ENCODE measurements around the gene KRTAP12-2. TPM values are rescaled to one million over a fixed set of nuclear protein-coding genes. Genes with fewer than 3 reads are reported as not detected.
A peak's percentile ranks its signal among the peaks of the same experiment; 100 is the strongest.

KRTAP12-2 gene
- not detected in 2 replicates for total RNA-seq (2014; rRNA removed; shearing (Covaris generic))

- peak; percentile 1 for DNase-seq (ENCODE audit: low spot score)
- in situ Hi-C loops (cut with HindIII; ENCODE audit: low sequenced_read_pairs): no loop called here
Measured at GRCh38 chr21:44666401-44667320, at the start of gene KRTAP12-2. TSS of gene KRTAP12-2 (minus strand) at chr21:44666927. CDS start at chr21:44666886, 41 bp downstream.

DNA sequence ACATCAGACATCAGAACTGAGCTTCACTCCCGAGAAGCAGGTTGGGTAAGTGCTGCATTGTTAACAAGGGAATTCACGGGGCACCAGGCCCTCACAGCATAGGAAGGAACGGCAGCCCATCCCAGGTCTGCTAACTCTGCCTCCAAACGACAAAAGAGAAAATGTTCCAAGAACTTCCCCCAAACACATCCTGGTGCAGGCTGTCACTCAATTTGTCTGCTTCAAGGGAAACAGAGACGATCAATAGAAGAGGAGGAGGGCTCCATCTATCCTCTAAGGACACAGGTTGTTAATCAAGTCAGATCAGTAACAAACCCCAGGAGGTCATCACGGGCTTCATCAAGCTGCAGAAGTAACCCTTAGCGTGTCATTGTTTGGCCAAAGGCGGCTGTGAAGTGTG is 48.2 kb upstream of the KRTAP12-2 start:
- in situ Hi-C loops (cut with HindIII; ENCODE audit: low sequenced_read_pairs): no loop called here
- no peak for DNase-seq (ENCODE audit: low spot score)

GRCh38 chr21:44713846-44714245 is 47.1 kb upstream of the KRTAP12-2 start:
- in situ Hi-C loops (cut with HindIII; ENCODE audit: low sequenced_read_pairs): no loop called here
- no peak for DNase-seq (ENCODE audit: low spot score)

GRCh38 chr21:44713130-44713529 is 46.4 kb upstream of the KRTAP12-2 start:
- DNase-seq (ENCODE audit: low spot score): no peak
- in situ Hi-C loops (cut with HindIII; ENCODE audit: low sequenced_read_pairs): no loop called here

- in situ Hi-C loops (cut with HindIII; ENCODE audit: low sequenced_read_pairs): no loop called here
- DNase-seq (ENCODE audit: low spot score): no peak
Measured at GRCh38 chr21:44712203-44713028, 45.7 kb upstream of the KRTAP12-2 start.

DNA sequence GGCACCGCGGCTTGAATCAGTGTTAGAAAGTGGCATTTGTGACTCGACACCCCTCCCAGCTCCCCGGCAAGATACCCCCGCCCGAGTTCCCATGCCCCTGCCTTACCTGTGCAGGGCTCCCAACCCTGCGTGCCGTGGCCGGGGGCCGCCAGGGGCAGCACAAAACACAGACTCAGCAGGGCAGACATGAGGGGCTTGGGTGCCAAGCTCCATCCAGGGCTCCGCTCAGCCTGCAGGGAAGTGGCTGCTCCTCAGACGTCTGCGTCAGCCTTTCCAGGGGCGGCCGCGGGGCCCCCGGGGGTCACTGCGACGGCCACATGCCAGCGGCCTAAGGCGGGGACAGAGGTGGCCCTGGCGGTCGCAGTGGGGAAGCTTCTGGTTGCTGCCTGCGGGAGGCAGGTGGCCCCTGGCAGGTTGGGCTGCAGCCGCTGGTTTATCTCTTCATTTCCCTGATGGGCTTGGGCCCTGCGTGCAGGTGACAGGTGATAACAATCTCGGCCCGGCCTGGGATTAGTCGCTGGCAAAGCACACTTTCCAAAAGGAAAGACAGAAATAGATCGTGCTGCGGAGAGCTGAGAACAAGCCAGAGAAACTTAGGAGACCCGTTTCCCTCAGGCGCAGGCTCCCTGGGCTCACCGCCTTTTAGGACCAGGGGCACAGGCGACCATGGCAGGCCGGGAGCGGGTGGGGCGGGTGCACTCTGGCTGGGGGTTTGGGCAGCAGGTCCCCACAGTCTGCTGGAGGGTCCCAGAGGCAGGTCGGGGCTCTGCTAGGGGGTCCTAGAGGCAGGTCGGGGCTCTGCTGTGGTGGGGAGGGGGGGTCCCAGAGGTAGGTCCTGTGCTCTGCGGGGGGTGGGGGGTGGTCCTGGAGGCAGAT is 44.8 kb upstream of the KRTAP12-2 start, which contains the start of gene TSPEAR:
Gene TSPEAR (minus strand): TSS at position 246 of the 876 bp plus-strand sequence. CDS start 58 bp downstream, at position 188.
- DNase-seq (ENCODE audit: low spot score): no peak
- in situ Hi-C loops (cut with HindIII; ENCODE audit: low sequenced_read_pairs): no loop called here

DNA sequence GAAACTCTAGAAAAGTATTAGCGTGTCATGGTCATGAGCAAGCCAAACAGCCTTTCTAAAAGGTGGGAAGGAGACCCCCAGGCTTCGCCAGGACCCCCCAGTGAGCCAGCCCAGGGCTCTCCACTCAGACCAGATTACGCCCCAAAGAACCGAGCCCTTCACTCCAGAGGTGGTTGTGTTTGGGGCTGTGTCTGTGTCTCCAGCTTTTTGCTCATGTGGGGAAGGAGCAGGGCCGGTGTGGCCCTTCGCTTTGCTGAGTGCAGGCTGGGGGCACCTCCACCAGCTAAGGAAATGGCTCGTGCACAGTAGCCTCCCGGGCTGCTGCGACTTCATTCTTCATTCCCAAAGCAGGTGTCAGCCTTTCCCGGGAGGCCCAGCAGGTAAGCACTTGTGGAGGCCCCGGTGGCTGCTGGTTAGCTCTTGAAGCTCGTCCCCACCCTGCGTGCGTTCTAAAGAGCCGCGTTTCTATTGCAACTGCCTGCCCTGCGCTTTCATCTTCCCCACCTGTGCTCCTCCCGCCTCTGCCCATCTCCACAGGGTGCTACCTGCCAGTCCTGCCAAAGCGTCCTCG is 44.1 kb upstream of the KRTAP12-2 start:
- in situ Hi-C loops (cut with HindIII; ENCODE audit: low sequenced_read_pairs): no loop called here

GRCh38 chr21:44710294-44710665 is 43.6 kb upstream of the KRTAP12-2 start:
- no peak for DNase-seq (ENCODE audit: low spot score)
- in situ Hi-C loops (cut with HindIII; ENCODE audit: low sequenced_read_pairs): no loop called here

More for the DNA sequence above, 44.1 kb upstream of the KRTAP12-2 start:
- no peak for DNase-seq (ENCODE audit: low spot score)

- in situ Hi-C loops (cut with HindIII; ENCODE audit: low sequenced_read_pairs): no loop called here
- DNase-seq (ENCODE audit: low spot score): no peak
Measured at GRCh38 chr21:44709426-44710293, 42.9 kb upstream of the KRTAP12-2 start.

- no peak for DNase-seq (ENCODE audit: low spot score)
- in situ Hi-C loops (cut with HindIII; ENCODE audit: low sequenced_read_pairs): no loop called here
Measured at GRCh38 chr21:44708866-44709425, 42.2 kb upstream of the KRTAP12-2 start.

- in situ Hi-C loops (cut with HindIII; ENCODE audit: low sequenced_read_pairs): no loop called here
- DNase-seq (ENCODE audit: low spot score): no peak
Measured at GRCh38 chr21:44708213-44708865, 41.6 kb upstream of the KRTAP12-2 start.

DNA sequence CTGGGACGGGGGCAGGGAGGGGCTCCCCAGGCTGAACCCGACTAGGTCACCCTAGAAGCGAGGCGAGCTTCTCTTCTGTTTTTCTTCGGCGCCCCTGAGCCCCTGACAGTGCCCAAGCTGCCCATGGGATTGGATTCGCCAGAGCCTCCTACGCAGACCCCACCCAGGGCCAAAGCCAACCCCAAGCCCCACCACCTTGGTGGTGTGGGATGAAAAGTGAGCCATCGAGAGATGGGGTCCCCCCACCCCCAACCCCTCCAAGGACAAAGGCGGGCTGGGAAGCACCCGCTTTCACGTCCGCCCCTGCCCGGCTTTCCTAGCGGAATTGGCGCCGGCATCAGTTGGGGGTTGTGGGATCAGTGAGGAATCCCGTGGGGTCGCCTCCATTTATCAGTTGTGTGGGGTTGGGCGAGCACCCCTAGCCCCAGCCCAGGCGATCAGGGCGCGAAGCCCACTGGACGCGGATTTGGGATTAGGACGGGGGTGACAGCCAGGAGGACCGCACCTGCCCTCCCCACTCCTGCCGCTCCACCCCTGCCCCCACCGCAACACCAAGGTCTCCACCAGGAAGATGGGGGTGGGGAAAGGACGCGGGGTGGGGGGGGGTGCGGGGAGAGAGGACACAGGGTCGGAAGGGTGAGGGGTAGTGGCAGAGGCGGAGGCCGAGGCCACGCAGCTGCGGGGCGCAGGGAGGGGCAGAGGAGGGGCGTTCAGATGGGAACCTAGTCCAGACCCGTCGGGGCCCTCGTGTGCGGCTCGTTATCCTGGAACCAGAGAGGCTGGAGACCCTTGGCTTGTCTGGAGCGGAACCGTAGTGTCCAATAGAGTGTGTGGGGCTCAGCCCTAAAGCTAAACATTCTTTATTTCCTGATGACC is 40.2 kb upstream of the KRTAP12-2 start:
- no peak for DNase-seq (ENCODE audit: low spot score)
- in situ Hi-C loops (cut with HindIII; ENCODE audit: low sequenced_read_pairs): no loop called here

GRCh38 chr21:44706026-44706705 is 39.4 kb upstream of the KRTAP12-2 start:
- DNase-seq (ENCODE audit: low spot score): no peak
- in situ Hi-C loops (cut with HindIII; ENCODE audit: low sequenced_read_pairs): no loop called here

GRCh38 chr21:44704636-44705001 is 37.9 kb upstream of the KRTAP12-2 start:
- in situ Hi-C loops (cut with HindIII; ENCODE audit: low sequenced_read_pairs): no loop called here
- no peak for DNase-seq (ENCODE audit: low spot score)

- DNase-seq (ENCODE audit: low spot score): no peak
- in situ Hi-C loops (cut with HindIII; ENCODE audit: low sequenced_read_pairs): no loop called here
Measured at GRCh38 chr21:44703731-44704635, 37.3 kb upstream of the KRTAP12-2 start.
